22Rv1 (cell line): ENCODE measurements around the gene DCX.
"Not testable (repeated sequence)": the region's sequence is repeated elsewhere in the genome, so short reads cannot be mapped to it uniquely, and the experiment has no call there.

ENCODE experiments used
- H3K27ac ChIP-seq: fragments of 450-650 bp; 2 replicates; pipeline ENCODE4 v1.5.1; 2017
- CTCF ChIP-seq: fragments of 450-650 bp; IDR thresholded peaks from 2 replicates; pipeline ENCODE4 v1.5.1; 2017; ENCODE audit warnings: mild to moderate bottlenecking
- ZFX ChIP-seq: fragments of 450-650 bp; IDR thresholded peaks from 2 replicates; pipeline ENCODE4 v1.6.1; 2017; ENCODE audit warnings: antibody characterized with exemption, borderline replicate concordance

DCX gene

GRCh38 chrX:111354496-111354895, 57.5 kb downstream of the DCX start:
- no peak overlapping the region for H3K27ac ChIP-seq
- TF ChIP-seq CTCF (no peak), ZFX (no peak)

DNA sequence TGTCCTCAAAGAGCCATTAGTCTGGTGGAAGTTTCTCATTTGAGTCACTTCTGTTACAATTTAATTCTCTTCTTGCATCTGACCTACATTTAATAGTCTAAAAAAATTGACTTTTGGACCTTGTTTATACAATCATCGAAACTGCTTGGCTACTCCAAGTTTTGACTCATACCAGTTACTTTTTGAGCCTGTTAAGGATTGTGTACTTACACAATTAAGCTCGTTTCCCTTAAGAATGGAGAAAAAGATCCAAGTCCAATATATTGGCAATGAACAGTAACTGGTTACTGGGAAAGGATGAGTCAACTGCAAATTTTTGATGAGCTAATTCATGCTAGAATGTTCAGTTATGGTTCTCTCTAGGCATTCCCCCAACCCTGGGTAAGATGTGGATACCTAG, 58.2 kb downstream of the DCX start:
- no peak for TF ChIP-seq ZFX
- no peak for TF ChIP-seq CTCF
- H3K27ac ChIP-seq, result no peak overlapping the region

- no peak for TF ChIP-seq CTCF
- TF ChIP-seq ZFX, result no peak
These were observed 59.6 kb downstream of the DCX start for GRCh38 chrX:111352424-111352823.

GRCh38 chrX:111349934-111350333, 62.1 kb downstream of the DCX start:
- no peak overlapping the region for H3K27ac ChIP-seq
- TF ChIP-seq ZFX (no peak), CTCF (no peak)

More at GRCh38 chrX:111352424-111352823, 59.6 kb downstream of the DCX start:
- no peak overlapping the region for H3K27ac ChIP-seq

GRCh38 chrX:111349101-111349500, 62.9 kb downstream of the DCX start:
- no peak overlapping the region for H3K27ac ChIP-seq
- TF ChIP-seq ZFX, result no peak
- no peak for TF ChIP-seq CTCF

DNA sequence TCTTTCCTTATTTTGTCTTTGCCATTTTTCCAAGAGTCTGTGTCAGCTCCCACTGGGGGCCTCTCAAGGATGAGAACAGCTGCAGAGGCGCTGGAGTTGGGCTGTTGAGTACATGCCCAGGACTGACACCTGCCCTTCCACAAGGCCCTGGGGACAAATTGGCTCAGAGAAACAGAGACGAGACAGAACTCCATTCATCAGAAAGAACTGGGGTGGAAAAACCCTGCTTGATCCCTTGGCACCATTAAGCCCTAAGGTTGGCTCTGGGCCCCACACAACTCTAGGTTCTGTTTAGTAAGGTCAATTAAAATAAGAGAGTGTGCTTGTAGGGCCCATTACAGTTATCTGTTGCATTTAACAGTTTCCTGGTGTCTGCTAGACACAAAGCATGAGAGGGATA, 63.6 kb downstream of the DCX start:
- no peak overlapping the region for H3K27ac ChIP-seq
- TF ChIP-seq ZFX, result no peak
- TF ChIP-seq CTCF, result no peak

- not testable (repeated sequence) for H3K27ac ChIP-seq
These were observed 65.8 kb downstream of the DCX start for GRCh38 chrX:111346150-111346549.

GRCh38 chrX:111340054-111340453, 71.9 kb downstream of the DCX start:
- no peak for TF ChIP-seq CTCF
- TF ChIP-seq ZFX, result no peak
- no peak overlapping the region for H3K27ac ChIP-seq
